Stomach (tissue), 9 donors: Measurements from ENCODE around the gene SH3PXD2A. TPM values are rescaled to one million over a fixed set of nuclear protein-coding genes. Genes with fewer than 3 reads are reported as not detected.

Experiments used
- DNase-seq, 2 donors: peaks; one replicate each; pipeline versions ENCODE4 v3.0.0 to v3.0.0-alpha.2; 2013 to 2019
- H3K27ac ChIP-seq, 5 donors: fragments of 200-600 bp in 4 of 5; sonication (generic) in 4 of 5; one replicate each; pipeline ENCODE4 v1.5.1; 2013 to 2019; ENCODE audit warnings: mild to moderate bottlenecking in 1 of 5, moderate library complexity in 1 of 5
- H3K27me3 ChIP-seq, 3 donors: fragments of 200-600 bp; sonication (generic); one replicate each; pipeline ENCODE4 v1.5.1; 2017 to 2019; ENCODE audit warnings: mixed run types in 1 of 3
- H3K36me3 ChIP-seq, 4 donors: fragments of 200-600 bp; sonication (generic); 1 replicate in 3 of 4; 2 replicates in 1 of 4; pipeline ENCODE4 v1.5.1; 2016 to 2019
- H3K4me1 ChIP-seq, 4 donors: fragments of 200-600 bp; sonication (generic); one replicate each; pipeline ENCODE4 v1.5.1; 2016 to 2019
- H3K4me3 ChIP-seq, 4 donors: fragments of 200-600 bp; sonication (generic) in 3 of 4; one replicate each; pipeline ENCODE4 v1.5.1; 2016 to 2019; ENCODE audit warnings: mild to moderate bottlenecking in 1 of 4
- H3K9me3 ChIP-seq, 4 donors: fragments of 200-600 bp; sonication (generic); one replicate each; pipeline ENCODE4 v1.5.1; 2016 to 2019
- EP300 ChIP-seq: sonication (generic); formaldehyde crosslinking; IDR thresholded peaks from one replicate; pipeline ENCODE4 v1.6.1; 2017; ENCODE audit warnings: antibody characterized with exemption
- POLR2A ChIP-seq, 4 donors: fragments of 450-650 bp; IDR thresholded peaks; one replicate each; pipeline ENCODE4 v1.6.1; 2016; ENCODE audit warnings: antibody characterized with exemption in 4 of 4, control low read depth in 2 of 4, mild to moderate bottlenecking in 1 of 4, moderate library complexity in 1 of 4
- POLR2AphosphoS5 ChIP-seq, 3 donors: sonication (generic); formaldehyde crosslinking; IDR thresholded peaks; one replicate each; pipeline ENCODE4 v1.6.1; 2016; ENCODE audit warnings: antibody characterized with exemption in 3 of 3
- WGBS, 5 donors: extraction: QIAGEN DNeasy Blood & Tissue Kit in 3 of 5; methylation state at CpG; one replicate each; pipeline versions ENCODE4 v1.1.5 to v1.1.7; 2013 to 2018; 5-methylcytosine and 5-hydroxymethylcytosine counted together
- intact Hi-C: fragments of 100-400 bp; cut with DNase I; formaldehyde crosslinking; loops from one replicate; pipeline ENCODE4 v1.15.1; 2023; ENCODE audit warnings: low total_unique reads
- polyA plus RNA-seq, 3 donors: library from polyadenylated mRNA; stranded (reverse); fragments of 200-250 nt; gene quantifications; one replicate each; pipeline ENCODE4 v1.2.3, GENCODE V29; 2013
- total RNA-seq, 5 donors: library from RNA; depleted of rRNA; stranded (reverse); fragments of >200 nt; gene quantifications; one replicate each; pipeline versions ENCODE4 v1.1.0 to v1.2.3, GENCODE V29; 2014 to 2016
- TF ChIP-seq, protein P1 (sequence below), 7 experiments: fragments of 450-650 bp in 4 of 7; fragments of 200-600 bp in 3 of 7; sonication (generic) in 3 of 7; IDR thresholded peaks; one replicate each; pipeline ENCODE4 v1.5.1; 2016 to 2019; ENCODE audit warnings: antibody characterized with exemption in 7 of 7, control low read depth in 2 of 7, mild to moderate bottlenecking in 1 of 7
- donor health status: healthy with polysubstance abuse.
- donor health status: Bipolar disorder and iron deficiency.
- donor health status: healthy.

Gene SH3PXD2A
- total and polyA plus RNA-seq, 8 donors, result 12.8 to 51.6 (median 24.0) TPM

DNA sequence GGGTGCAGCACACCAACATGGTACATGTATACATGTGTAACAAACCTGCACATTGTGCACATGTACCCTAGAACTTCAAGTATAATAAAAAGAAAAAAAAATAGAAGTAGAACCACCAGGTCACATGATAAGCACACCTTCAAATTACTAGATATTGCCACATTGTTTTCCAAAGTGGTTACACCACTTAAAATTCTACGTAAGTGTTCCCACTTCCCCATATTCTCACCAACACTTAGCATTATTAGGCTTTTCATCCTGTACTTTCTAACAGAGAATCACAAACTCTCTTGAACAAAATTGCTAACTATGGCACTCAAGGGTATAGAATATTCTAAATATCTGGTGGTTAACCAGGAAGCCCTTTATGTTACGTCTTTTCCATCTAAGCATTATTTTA lies 22.6 kb downstream of the SH3PXD2A start:
- no peak overlapping the region for H3K27ac ChIP-seq
- H3K27me3 ChIP-seq, result no peaks in the 10 kb centered on the region
- H3K4me1 ChIP-seq, result peaks cover 24 to 39% (median 34%) of the 10 kb centered on the region in 4 donors
- intact Hi-C loops, result no loop called here
- WGBS, 5 donors, result 90 to 100% (median 97%) methylated on average over 2 of the region's 2 CpGs
- no peak for DNase-seq
- TF ChIP-seq POLR2AphosphoS5 (IDR thresholded peaks at IDR 0.05) (no peak), EP300 (no peak), POLR2A (IDR thresholded peaks at IDR 0.05) (no peak)
- TF ChIP-seq, protein P1, sequence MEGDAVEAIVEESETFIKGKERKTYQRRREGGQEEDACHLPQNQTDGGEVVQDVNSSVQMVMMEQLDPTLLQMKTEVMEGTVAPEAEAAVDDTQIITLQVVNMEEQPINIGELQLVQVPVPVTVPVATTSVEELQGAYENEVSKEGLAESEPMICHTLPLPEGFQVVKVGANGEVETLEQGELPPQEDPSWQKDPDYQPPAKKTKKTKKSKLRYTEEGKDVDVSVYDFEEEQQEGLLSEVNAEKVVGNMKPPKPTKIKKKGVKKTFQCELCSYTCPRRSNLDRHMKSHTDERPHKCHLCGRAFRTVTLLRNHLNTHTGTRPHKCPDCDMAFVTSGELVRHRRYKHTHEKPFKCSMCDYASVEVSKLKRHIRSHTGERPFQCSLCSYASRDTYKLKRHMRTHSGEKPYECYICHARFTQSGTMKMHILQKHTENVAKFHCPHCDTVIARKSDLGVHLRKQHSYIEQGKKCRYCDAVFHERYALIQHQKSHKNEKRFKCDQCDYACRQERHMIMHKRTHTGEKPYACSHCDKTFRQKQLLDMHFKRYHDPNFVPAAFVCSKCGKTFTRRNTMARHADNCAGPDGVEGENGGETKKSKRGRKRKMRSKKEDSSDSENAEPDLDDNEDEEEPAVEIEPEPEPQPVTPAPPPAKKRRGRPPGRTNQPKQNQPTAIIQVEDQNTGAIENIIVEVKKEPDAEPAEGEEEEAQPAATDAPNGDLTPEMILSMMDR (IDR thresholded peaks at IDR 0.05), result no peak
- no peaks in the 10 kb centered on the region for H3K9me3 ChIP-seq
- no peaks in the 10 kb centered on the region for H3K36me3 ChIP-seq
- H3K4me3 ChIP-seq, result no peak overlapping the region

DNA sequence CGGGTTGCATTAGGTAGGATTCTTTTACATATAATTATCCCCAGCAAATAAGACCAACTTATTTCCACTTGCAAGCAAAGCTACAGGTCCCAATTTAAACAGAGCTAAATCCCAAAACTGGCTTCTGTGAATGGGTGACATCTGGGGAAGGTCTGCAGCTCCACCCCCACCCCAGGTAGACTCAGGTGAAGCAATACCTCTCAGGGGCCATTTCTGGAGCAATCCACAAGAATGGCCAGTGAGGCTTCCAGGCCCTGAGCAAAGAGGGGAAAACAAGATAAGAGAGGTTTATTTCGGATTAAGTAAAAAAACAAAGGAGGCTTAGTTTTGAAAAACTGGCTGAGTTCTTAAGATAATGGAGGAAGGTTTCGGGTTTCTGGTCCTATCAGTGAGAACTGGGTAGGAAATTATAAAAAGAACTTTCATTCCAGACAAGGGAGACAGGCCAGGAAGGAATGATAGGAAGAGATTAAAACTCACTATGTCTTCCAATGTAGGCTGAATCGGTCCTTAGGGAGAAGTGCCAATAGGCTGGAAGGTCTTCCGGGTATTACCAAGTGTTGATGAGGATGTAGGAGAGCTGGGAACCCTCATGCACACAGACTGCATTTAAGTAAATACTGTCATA lies 25.4 kb downstream of the SH3PXD2A start:
- no peak for DNase-seq
- Histone ChIP-seq H3K27ac (no peak overlapping the region), H3K4me1 (peaks cover 13 to 25% (median 16%) of the 10 kb centered on the region in 4 donors), H3K9me3 (no peaks in the 10 kb centered on the region), H3K36me3 (no peaks in the 10 kb centered on the region), H3K4me3 (no peak overlapping the region), H3K27me3 (no peaks in the 10 kb centered on the region)
- TF ChIP-seq POLR2A (IDR thresholded peaks at IDR 0.05) (no peak), EP300 (no peak), POLR2AphosphoS5 (IDR thresholded peaks at IDR 0.05) (no peak)
- TF ChIP-seq, protein P1 (IDR thresholded peaks at IDR 0.05), result no peak
- WGBS, 5 donors, result 39 to 57% (median 41%) methylated on average over 5 of the region's 5 CpGs
- intact Hi-C loops, result no loop called here

DNA sequence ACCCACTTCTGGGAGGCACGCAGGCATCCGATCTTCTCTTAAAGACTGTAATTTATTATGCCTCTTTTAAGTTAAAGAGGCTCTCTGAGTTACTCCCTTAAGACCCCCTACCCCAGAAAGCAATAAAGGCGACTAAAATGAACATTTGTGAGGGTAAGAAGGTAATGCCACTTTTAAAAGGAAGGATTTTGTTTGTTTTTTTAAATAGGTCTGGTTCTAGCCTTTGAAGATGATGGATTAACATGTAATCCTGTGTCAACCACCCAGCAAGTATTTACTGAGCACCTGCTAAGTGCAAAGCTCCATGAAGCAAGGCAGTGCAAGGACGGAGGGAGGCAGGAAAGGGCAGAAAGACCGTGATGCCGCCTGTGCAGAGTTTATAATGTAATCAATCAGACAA lies 26.1 kb downstream of the SH3PXD2A start:
- no peak for DNase-seq
- no peaks in the 10 kb centered on the region for H3K9me3 ChIP-seq
- H3K36me3 ChIP-seq, result no peaks in the 10 kb centered on the region
- no peaks in the 10 kb centered on the region for H3K27me3 ChIP-seq
- H3K27ac ChIP-seq, result no peak overlapping the region
- WGBS, 5 donors, result 82 to 89% (median 88%) methylated on average over 6 of the region's 6 CpGs
- no peak overlapping the region for H3K4me3 ChIP-seq
- peaks cover 6 to 21% (median 11%) of the 10 kb centered on the region in 4 donors for H3K4me1 ChIP-seq
- no peak for TF ChIP-seq EP300
- no peak for TF ChIP-seq POLR2AphosphoS5 (IDR thresholded peaks at IDR 0.05)
- TF ChIP-seq POLR2A (IDR thresholded peaks at IDR 0.05), result no peak
- TF ChIP-seq, protein P1 (IDR thresholded peaks at IDR 0.05), result no peak
- intact Hi-C loops, result no loop called here

DNA sequence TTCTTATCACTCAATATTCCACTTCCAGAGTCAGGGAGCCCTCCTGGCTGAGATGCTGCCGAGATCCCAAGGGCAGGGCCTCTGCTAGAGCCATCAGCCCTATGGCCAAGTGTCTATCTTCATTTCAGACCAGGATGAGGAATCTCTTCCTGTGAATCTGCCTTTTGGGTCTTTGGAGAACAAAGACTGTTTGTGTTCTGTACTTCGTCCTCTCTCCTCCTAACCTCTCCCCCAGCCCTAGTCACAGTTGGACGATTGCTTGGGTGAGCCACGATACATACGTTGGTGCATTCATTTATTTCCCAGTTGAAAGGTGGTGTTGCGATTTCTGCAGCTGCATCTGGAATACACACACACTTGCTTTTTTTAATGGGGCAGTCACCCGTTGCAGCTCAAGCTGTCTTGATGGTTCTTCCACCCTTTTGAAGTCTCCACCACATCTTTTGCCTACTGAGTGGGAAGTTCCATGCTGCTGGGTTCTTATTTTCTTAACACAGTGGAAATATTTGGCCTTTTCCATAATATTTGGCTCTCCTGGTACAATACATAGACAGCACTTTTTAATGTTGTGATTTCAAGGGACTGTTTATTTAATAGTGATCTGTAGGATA lies 26.7 kb downstream of the SH3PXD2A start:
- no peaks in the 10 kb centered on the region for H3K27me3 ChIP-seq
- H3K9me3 ChIP-seq, result no peaks in the 10 kb centered on the region
- no peaks in the 10 kb centered on the region for H3K36me3 ChIP-seq
- no peak overlapping the region for H3K27ac ChIP-seq
- 70 to 84% (median 80%) methylated on average over 7 of the region's 7 CpGs for WGBS, 5 donors
- TF ChIP-seq POLR2A (IDR thresholded peaks at IDR 0.05), result no peak
- TF ChIP-seq, protein P1 (IDR thresholded peaks at IDR 0.05), result no peak
- TF ChIP-seq EP300, result no peak
- no peak for TF ChIP-seq POLR2AphosphoS5 (IDR thresholded peaks at IDR 0.05)
- peaks cover 0 to 21% (median 9%) of the 10 kb centered on the region in 4 donors for H3K4me1 ChIP-seq
- H3K4me3 ChIP-seq, result no peak overlapping the region
- intact Hi-C loops, result no loop called here
- no peak for DNase-seq
